Measurements from ENCODE around the gene ZNF526.
"Not testable (repeated sequence)": the region's sequence is repeated elsewhere in the genome, so short reads cannot be mapped to it uniquely, and the experiment has no call there.

Gene ZNF526

GRCh38 chr19:42257842-42258241 is 37.7 kb downstream of the ZNF526 start:
- not testable (repeated sequence) for FAIRE-seq; DNase-seq (ENCODE audit: low spot score)

- FAIRE-seq, result no peak
- no peak for DNase-seq (ENCODE audit: low spot score)
Measured at GRCh38 chr19:42261763-42262162, 41.7 kb downstream of the ZNF526 start.

- DNase-seq (ENCODE audit: low spot score); FAIRE-seq: not testable (repeated sequence)
Measured at GRCh38 chr19:42266105-42266504, 46.0 kb downstream of the ZNF526 start.

DNA sequence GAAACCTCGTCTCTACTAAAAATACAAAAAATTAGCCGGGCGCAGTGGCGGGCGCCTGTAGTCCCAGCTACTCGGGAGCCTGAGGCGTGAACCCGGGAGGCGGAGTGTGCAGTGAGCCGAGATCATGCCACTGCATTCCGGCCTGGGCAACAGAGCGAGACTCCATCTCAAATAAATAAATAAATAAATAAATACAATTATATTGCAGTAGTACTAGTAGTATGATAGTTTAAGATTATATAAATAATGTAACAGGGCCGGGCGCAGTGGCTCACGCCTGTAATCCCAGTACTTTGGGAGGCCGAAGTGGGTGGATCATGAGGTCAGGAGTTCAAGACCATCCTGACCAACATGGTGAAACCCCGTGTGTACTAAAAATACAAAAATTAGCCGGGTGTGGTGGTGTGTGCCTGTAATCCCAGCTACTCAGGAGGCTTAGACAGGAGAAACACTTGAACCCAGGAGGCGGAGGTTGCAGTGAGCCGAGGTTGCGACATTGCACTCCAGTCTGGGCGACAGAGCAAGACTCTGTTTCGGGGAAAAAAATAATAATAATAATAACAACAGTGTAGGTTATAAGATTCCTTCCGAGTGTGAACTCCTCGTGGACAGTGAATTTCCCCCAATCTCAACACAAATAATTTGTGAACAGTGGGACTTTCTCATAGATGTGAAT is 47.0 kb downstream of the ZNF526 start:
- FAIRE-seq, result not testable (repeated sequence)

DNA sequence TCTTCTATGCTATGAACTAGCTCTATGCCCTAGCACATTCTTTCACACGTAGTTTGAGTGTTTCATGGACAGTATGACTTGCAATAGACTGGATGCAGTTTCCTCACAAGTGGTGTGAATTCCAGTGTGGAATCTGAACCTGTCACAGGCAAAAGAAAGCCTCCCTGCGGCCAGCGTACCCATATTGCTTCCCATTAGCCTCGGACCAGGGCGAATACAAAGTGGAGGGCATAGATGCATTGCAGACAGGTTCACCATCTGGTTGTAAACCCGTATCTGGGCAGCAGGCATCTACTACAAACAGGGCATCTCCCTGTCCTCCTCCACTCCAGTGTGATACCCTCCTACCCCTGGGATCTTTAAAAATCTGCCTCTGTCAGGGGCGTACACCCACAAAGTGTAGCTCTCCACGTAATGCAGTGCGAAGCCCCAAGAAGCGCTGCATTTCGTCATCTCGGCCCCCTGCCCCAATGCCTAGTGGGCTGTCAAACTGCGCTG is 47.6 kb downstream of the ZNF526 start:
- no peak for DNase-seq (ENCODE audit: low spot score)
- FAIRE-seq, result no peak

More for the DNA sequence above, 47.0 kb downstream of the ZNF526 start:
- DNase-seq (ENCODE audit: low spot score), result not testable (repeated sequence)

DNA sequence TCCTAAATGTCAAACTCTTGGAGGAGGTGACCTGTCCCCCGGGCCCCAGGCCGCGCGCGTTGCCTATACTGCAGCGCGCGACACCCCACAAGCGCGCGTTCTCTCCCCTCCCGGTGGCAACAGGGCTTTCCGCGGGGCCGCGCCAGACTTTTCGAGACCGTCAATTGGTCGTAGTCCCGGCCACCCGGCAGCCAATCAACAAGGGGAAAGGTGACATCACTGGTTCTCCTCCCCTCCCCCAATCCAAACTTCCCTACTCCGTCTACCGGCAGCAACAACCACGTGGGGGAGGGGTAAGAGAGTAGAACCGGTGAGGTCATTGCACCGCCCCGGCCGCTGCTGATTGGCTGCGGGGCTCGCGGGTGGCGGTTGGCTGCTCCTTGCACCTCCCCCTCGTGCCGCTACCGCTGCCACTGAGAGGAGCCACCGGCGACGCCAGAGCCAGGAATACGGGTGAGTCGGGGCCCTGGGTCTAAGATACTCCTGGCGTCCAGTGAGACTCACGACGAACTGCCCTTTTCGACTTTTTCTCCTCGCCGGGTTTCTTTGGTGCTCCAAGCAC is 48.1 kb downstream of the ZNF526 start:
- peak; percentile 83 for FAIRE-seq

DNA sequence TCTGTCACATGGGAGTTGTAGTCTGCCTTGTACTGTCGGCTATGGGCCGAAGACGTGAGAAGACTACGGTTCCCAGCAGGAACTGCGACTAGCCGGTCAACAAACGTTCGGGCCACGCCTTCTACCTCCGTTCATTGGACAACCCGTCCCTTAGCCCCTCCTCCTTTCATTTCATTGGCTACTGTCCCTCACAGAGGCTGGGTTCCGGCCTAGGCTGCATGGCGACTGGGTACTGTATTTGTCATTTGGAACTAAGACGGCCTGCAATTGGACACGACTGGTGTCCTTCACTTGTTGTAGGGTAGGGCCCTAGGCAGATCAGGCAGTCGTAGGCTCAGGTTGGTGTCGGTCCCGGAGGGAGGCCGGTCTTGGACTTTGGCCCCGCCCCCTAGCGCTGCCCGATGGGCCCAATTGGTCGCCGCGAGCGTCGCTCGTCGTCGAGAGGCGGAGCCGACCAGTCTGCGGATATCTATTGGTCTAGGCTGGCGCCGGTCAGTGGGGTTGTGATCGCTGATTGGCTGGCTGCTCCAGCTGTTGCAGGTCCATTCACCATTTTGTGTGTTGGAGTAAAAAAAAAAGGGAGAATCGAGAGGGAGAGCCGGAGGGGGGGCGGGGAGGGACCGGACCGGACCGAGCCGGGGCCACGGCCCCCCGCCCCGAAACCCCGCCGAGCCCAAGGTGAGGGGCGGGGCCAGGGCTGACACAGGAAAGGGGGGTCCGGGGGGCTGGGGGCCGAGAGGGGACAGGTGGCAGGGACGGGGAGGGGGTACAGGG is 48.8 kb downstream of the ZNF526 start, which contains the start of gene CIC:
Gene CIC (plus strand): TSS at position 549 of the 774 bp plus-strand sequence. CDS start 2,532 bp downstream, outside the sequence.
- FAIRE-seq (peak; percentile 92), DNase-seq (ENCODE audit: low spot score) (peak; percentile 100)

More for the DNA sequence above, 48.1 kb downstream of the ZNF526 start:
- DNase-seq (ENCODE audit: low spot score), result peak; percentile 97

- DNase-seq (ENCODE audit: low spot score) (no peak), FAIRE-seq (no peak)
Measured at GRCh38 chr19:42269478-42270345, 49.6 kb downstream of the ZNF526 start.

DNA sequence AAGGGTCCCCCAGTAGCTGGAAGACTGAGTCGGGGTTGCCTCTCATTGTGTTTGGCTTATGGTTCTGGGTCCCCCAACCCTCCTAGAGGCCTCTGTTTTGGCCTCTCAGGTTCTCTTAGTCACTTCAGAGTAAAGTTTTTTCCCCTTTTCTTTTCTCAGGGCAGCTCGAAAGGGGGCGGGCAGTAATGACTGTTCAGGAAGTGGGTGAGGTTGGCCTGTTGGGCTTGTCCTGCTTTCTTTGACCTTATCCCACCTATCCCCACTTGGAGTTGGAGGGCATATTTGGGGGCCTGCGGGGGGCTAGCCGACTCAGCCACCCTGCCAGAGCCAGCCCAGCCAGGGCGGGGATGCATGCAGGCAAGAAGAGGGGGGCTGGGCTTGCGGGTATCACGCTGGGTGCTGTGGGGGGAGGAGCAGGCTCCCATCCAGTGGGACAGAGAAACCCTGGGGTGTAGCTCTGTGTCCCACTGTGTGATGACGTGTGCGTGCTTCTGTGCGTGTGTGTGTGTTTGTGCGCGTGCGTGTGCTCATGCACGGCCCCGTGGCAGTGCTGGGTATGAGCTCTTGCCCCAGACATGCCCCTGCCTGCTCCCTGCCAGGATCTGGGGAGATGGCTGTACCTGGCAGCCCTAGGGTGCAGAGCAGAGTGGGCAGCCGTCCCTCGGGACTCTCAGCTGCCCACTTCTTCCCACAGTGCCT is 50.4 kb downstream of the ZNF526 start:
- no peak for FAIRE-seq

DNA sequence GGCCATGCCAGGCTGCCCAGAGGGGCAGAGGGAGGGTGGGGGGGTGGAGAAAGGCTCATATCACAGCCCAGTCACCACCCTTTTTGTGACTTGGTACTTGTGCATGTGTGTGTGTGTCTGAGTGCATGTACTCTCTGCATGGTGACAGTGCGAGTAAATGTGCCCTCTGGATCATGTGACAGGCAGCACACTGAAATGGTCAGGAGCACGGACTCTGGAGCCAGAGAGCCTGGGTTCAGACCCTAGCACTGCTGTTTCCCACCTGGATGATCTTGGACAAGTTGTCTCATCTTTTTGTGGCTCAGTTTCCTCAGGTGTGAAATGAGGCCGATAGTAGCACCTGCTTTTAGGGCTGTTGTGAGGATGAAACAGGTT is 50.9 kb downstream of the ZNF526 start:
- DNase-seq (ENCODE audit: low spot score), result no peak
- FAIRE-seq, result no peak

More for the DNA sequence above, 50.4 kb downstream of the ZNF526 start:
- DNase-seq (ENCODE audit: low spot score), result peak; percentile 61

DNA sequence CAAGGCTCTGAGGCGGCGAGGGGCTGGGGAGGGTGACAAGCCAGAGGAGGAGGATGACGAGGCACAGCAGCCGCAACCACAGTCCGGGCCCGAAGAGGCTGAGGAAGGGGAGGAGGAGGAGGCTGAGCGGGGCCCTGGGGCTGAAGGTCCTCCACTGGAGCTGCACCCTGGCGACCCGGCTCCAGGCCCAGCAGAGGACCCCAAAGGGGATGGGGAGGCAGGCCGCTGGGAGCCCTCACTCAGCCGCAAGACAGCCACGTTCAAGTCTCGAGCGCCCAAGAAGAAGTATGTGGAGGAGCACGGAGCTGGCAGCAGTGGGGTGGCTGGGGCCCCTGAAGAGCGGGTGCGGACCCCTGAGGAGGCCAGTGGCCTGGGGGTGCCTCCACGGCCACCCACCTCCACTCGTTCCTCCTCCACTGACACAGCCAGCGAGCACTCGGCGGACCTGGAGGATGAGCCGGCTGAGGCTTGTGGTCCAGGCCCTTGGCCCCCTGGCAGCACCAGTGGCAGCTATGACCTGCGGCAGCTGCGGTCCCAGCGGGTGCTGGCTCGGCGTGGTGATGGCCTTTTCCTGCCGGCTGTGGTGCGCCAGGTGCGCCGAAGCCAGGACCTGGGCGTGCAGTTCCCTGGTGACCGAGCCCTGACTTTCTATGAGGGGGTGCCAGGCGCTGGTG is 51.9 kb downstream of the ZNF526 start:
- DNase-seq (ENCODE audit: low spot score), result no peak
- FAIRE-seq, result no peak

DNA sequence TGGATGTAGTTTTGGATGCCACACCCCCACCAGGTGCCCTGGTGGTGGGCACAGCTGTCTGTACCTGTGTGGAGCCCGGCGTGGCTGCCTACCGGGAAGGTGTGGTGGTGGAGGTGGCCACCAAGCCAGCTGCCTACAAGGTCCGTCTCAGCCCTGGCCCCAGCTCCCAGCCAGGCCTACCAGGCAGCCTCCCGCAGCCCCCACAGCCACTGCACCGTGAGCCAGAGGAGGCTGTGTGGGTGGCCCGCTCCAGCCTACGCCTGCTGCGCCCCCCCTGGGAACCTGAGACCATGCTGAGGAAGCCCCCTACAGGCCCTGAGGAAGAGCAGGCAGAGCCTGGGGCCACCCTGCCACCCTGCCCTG is 52.4 kb downstream of the ZNF526 start:
- no peak for FAIRE-seq
- DNase-seq (ENCODE audit: low spot score), result no peak

DNA sequence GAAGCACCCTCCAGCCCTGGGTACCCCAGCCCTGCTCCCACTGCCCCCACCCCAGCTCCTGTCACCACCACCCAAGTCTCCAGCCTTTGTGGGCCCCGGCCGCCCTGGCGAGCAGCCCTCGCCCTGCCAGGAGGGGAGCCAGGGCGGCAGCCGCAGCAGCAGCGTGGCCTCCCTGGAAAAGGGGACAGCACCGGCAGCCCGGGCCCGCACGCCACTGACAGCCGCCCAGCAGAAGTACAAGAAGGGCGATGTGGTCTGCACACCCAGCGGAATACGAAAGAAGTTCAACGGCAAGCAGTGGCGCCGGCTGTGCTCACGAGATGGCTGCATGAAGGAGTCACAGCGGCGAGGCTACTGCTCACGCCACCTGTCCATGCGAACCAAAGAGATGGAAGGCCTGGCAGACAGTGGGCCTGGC is 52.9 kb downstream of the ZNF526 start:
- no peak for FAIRE-seq
- no peak for DNase-seq (ENCODE audit: low spot score)

- DNase-seq (ENCODE audit: low spot score), result no peak
- no peak for FAIRE-seq
Measured at GRCh38 chr19:42273407-42274064, 53.4 kb downstream of the ZNF526 start.

GRCh38 chr19:42274065-42274682 is 54.1 kb downstream of the ZNF526 start:
- FAIRE-seq (no peak), DNase-seq (ENCODE audit: low spot score) (no peak)

DNA sequence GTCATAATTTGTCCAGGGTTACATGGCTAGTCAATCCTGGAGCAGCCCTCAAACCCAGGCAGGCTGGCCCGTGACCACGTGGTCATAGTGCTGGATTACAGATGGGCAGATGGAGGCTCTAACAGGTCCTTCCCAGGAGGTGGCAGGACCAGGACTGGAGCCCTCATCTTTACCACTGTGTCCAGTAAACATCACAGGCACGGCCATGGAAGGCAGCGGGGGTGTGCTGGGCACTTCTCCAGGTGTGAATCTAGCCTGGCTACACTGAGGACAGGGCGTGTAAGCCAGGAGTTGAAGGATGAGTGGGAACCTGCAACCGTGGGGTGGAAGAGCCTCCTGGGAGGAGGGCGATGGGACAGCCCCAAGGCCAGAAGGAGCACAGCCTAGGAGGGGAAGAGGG is 55.0 kb downstream of the ZNF526 start:
- no peak for FAIRE-seq
- no peak for DNase-seq (ENCODE audit: low spot score)

DNA sequence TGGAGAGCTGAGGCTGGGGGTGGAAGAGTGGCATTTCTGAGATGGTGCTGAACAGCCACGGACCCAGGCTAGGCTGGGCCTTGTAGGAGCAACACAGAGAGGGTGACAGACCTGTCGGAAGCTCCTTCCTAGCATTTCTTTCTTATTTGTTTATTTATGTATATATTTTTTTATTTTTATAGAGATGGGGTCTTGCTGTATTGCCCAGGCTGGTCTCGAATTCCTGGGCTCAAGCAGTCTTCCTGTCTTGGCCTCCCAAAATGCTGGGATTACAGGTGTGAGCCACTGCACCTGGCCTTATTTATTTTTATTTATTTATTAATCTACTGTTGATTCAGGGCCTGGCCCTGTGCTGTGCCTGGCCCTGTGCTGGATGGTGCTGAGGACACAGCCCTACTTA is 55.4 kb downstream of the ZNF526 start:
- FAIRE-seq, result no peak

GRCh38 chr19:42276284-42276683 is 56.2 kb downstream of the ZNF526 start:
- DNase-seq (ENCODE audit: low spot score), result no peak
- no peak for FAIRE-seq

More for the DNA sequence above, 55.4 kb downstream of the ZNF526 start:
- DNase-seq (ENCODE audit: low spot score), result no peak

GRCh38 chr19:42276821-42277220 is 56.7 kb downstream of the ZNF526 start:
- FAIRE-seq, result no peak
- no peak for DNase-seq (ENCODE audit: low spot score)

Measured in RCC 7860 (cell line).